NCI-H2081 (cell line): Measurements from ENCODE around the gene CEP170B.
"Not testable (repeated sequence)": the region's sequence is repeated elsewhere in the genome, so short reads cannot be mapped to it uniquely, and the experiment has no call there.

ENCODE experiments used
- DNase-seq, 2 experiments: peaks; one replicate each; lab custom pipeline; 2025; lab: John Stamatoyannopoulos, UW

Gene CEP170B

DNA sequence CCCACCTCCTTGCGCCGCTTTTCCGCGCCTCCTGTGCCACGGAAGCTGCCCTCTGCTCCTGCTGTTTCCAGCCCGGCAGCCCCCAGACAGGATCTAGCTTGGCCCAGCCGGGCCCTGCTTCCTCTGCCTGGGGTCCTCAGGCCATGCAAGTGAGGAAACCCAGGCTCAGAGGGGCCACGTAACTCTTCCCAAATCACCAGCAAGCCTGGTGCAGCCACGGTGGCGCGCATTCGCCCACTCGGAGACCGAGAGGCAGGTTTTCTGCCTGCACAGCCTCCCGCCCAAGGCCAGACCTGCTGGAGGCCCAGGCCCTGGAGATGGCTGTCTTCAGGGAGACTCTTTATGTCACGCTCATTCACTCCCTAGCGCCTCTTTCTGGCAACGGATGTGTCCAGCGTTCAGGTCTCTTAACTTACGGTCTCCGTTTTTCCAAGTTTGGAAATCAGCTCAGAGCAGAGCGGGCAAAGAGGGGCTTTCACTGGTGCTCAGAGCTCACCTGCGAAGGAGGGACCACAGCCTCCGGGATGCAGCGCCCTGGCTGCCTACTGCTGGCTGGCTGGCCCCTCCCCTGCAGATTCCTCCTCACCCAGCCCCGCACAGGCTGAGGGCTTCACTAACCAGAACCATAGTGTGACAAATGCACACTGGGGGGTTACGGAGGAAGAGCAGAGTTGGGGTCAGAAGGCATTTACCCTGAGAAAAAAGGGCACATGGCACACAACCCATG lies 20.6 kb upstream of the CEP170B start:
- DNase-seq: no peak

DNA sequence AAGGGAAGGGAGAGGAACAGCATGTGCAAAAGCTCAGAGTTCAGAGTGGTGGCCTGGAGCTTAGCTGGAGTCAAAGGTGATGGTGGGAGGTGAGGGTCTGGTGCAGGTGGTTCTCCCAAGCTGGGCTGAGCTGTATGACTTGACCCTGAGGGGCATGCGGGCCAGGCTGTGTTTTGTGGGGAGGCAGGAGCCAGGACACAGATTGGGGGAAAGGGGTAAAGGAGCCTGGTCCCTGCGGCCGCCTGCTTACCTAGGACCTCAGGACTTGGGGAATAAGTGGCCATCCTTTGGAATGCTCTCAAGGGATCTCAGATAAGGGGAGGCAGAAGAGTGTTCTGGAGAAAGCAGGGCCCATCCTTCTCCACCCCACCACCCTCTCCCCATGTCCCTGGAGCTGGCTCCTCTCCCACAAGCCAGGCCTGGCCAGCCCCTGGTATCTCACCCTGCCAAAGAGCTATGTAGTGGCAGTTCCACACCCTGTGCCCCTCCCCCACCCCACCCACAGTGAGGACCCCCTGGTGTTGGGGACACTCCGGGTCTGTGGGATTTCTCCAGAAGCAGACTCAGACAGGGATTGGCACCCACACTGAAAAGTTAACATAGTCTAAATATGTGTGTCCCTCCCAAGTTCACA lies 19.9 kb upstream of the CEP170B start:
- DNase-seq: no peak

DNA sequence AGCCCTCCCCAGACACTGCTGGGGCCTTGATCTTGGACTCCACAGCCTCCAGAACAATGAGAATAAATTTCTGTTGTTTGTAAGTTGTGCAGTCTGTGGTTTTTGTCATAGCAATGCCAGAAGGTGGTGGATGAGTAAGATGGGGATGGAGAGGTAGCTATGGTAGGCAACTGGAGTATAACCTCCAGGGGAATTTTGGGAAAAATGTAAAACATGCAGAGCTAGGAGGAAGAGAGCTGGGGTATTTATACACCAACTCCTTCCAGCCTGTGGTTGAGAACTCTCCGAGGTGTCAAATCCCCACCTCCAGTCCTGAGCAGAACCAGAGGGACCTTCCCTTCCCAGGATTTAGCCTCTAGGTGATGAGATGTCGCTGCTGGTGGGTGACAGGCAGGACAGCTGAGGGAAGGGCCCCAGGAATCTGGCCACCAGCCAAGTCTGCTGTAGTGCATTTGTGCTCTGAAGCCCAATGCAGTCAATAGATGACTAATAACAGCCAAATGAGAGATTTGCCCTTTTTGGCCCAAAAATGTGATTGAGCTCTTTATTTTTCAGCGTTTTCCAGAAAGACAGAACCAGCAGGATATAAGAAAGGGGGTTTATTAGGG lies 19.1 kb upstream of the CEP170B start:
- DNase-seq: no peak

DNA sequence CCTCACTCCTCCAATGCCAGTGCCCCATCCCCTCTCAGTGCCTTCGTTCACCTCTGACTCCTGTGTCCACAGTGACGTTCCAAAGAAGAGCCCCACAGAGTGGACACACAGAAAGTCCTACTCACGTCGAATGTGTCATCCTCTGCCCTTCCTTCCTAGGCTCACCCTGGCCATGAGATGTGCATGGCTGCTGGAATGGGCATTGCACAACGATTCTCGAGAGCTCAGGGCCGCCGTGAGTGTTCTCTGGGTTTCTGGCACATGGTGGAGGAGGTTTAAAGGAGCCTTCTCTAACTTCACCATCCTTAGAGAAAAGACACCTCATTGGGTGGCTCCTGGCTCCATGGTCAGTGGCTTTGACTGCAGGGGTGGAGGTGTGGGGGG lies 12.8 kb upstream of the CEP170B start:
- no peak for DNase-seq

DNA sequence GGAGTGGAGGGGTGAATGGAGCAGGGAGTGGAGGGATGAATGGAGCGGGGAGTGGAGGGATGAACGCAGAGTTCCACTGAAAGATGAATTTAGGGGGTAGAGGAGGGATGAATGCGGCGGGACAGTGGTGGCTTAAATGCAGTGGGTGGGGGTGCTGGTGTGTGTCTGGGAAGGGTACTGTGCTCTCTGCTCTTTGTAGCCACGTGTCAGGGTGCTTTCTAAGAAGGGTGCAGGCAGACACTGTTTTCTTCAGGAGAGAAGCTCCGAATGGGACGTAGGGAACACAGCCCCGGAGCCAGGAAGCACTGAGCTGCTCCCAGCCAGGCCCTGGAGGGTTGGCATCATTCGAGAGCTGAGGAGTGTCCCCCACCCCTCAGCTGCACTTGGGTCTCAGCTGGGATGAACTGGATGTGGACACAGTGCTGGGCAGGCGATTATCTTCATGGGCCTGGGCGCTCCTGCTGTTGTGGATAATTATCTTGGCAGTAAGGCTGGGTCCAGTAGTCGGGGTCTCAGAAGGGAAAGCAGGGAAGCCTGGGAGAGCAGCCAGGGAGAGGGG lies 9.5 kb upstream of the CEP170B start:
- DNase-seq: no peak

DNA sequence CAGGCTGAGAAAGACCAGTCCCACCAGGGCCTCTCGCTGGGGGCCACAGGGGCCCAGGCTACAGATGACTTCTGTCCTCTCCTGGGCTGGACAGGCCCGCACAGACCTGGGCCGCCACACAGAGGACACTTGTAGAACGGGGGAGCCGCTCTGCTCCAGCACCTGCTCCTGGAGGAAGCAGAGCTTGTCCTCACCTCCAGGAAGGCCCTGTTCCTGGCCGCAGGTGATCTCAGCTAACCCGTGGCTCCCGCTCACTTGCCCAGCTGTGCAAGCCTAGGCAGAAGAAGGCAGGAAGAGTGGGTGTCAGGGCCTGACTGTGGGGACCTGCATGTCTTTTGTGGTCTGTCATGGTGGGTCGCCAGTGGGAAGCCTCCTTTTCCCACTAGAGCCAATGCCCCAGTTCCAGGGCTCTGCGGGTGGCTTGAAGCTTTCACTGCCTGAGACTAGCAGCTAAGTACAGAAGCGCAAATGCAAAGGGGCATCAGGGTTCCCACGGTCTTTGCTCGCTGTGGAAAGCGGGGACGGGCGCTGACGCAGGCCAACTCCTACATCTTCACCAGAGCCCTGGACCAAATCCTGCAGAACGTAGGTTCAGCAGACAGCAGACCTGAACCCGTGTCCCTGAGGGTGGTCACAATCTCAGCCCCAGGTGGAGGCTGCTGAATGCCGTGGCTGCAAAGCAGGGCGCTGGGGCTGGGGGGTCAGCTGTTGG lies 8.8 kb upstream of the CEP170B start:
- no peak for DNase-seq

DNA sequence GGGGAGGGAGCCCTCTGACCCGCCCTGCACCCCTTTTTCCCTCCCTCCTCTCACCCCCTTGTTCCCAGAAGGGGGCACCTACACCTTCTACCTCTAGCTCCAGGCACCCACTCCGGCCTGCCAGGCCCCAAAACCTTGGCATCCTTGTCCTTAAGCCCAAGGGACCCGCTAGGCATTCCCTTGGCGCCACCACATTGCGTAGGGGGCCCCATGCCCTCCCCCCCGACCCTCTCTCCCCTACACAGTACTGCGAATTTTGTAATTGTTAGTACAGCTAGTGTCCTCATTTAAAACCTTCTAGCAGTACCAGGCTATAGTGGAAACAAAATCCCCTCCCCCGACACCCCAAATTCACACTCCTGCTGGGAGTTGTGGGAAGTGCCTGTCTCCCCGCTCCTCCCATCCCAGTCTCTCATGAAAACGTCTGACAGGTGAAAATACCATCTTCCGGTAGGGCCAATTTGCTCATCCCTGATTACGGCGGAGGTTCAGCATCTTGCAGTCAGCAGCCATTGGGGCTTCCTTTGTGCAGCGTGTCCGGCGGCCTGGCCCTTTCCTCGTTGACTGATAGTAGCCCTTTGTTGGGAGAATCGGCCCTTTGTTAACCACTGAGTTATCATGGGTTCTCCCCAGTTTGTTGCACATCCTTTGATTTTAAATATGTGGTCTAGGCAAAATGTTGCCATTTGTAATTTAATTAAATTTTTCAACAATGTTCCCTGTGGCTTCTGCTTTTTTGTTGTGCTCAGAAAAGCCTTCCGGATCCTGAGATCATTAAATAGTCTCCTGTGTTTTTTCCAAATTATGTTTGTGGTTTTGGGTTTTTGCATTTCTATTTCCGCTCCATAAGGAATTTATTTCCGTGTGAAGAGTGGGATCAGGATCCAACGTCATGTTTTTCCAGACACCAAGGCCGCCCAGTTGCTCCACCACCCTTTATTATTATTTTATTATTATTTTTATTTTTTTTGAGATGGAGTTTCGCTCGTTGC lies 7.9 kb upstream of the CEP170B start:
- no peak for DNase-seq

DNA sequence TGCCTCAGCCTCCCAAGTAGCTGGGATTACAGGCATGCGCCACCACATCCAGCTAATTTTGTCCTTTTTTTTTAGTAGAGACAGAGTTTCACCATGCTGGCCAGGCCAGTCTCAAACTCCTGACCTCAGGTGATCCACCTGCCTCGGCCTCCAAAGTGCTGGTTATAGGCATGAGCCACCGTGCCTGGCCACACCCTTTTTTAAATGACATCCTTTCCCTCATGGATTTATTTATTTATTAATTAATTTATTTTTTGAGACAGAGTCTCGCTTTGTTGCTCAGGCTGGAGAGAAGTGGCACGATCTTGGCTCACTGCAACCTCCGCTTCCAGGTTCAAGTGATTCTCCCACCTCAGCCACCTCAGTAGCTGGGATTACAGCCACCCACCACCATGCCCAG lies 7.1 kb upstream of the CEP170B start:
- not testable (repeated sequence) for DNase-seq

DNA sequence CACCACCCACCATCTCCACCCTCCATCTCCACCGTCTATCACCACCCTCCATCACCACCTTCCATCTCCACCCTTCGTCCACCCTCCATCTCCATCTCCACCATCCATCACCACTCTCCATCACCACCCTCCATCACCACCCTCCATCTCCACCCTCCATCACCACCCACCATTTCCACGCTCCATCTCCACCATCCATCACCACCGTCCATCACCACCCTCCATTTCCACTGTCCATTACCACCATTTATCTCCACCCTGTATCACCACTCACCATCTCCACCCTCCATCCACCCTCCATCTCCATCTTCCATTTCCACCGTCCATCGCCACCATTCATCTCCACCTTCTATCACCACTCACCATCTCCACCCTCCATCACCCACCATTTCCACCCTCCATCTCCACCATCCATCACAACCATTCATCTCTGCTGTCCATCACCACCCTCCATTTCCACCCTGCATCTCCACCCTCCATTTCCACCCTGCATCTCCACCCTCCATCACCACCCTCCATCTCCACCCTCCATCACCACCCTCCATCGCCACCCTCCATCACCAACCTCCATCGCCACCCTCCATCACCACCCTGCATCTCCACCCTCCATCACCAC lies 6.1 kb upstream of the CEP170B start:
- no peak for DNase-seq

DNA sequence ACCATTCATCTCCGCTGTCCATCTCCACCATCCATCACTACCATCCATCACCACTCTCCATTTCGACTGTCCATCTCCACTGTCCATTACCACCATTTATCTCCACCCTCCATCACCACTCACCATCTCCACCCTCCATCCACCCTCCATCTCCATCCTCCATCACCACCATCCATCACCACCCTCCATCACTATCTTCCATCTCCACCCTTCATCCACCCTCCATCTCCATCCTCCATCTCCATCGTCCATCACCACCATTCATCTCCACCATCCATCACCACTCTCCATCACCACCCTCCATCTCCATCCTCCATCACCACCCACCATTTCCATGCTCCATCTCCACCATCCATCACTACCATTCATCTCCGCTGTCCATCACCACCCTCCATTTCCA lies 5.2 kb upstream of the CEP170B start:
- no peak for DNase-seq

DNA sequence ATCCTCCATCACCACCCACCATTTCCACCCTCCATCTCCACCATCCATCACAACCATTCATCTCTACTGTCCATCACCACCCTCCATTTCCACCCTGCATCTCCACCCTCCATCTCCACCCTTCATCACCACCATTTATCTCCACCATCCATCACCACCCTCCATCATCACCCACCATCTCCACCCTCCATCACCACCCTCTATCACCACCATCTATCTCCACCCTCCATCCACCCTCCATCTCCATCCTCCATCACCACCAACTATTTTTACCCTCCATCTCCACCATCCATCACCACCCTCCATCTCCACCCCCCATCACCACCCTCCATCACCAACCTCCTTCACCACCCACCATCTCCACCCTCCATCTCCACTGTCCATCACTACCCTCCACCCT lies 4.7 kb upstream of the CEP170B start:
- no peak for DNase-seq

DNA sequence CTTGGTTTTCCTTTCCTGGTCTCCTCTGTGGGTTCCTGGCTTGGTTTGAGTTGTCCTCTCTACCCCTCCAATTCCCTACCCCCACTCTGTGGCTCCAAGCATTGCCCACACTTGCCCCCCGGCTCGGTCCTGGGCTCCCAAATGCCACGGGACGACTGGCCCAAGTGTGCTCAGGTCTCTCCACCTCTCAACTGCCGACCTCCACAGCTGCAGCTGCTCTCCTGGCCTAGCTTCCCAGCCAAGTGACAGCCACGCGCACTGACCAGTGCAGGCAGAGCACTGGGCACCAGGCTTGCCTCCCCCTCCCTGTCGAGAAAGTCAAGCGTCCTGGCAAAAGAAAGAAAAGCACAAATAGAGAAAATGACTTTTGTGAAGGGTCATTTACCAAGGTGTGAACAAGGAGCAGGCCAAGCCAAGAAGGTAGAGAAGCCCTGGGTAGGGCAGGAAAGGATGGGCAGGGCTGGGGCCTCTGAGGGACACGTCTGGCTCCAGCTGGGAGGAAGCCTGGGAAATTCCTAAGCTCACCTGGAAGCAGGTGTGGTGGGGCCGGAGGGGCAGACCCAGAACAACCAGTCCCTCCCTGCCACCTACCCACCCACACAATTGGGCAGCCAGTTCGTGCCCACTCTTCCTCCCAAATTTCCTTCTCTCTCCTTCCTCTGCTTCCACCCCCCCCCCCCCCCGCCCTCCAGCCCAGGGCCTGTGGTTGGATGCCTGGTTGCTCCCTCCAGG lies 1.8 kb upstream of the CEP170B start:
- no peak for DNase-seq

DNA sequence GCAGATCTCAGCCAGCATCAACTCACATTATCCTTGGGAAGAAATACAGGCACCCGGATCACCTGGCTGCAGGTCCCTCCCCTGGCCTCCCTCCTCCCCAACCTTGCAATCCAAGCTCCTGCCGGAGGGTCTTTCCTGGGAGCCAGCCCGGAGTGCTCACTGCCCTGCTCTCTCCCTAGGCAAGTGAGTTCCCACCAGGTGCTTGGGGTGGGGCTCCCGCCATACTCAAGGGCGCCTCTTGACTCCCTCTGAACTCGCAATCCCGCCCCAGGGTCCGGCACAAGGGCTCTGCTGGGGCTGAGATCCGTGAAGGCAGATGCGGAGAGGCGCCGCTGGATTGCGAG lies 1.2 kb upstream of the CEP170B start:
- DNase-seq: no peak

DNA sequence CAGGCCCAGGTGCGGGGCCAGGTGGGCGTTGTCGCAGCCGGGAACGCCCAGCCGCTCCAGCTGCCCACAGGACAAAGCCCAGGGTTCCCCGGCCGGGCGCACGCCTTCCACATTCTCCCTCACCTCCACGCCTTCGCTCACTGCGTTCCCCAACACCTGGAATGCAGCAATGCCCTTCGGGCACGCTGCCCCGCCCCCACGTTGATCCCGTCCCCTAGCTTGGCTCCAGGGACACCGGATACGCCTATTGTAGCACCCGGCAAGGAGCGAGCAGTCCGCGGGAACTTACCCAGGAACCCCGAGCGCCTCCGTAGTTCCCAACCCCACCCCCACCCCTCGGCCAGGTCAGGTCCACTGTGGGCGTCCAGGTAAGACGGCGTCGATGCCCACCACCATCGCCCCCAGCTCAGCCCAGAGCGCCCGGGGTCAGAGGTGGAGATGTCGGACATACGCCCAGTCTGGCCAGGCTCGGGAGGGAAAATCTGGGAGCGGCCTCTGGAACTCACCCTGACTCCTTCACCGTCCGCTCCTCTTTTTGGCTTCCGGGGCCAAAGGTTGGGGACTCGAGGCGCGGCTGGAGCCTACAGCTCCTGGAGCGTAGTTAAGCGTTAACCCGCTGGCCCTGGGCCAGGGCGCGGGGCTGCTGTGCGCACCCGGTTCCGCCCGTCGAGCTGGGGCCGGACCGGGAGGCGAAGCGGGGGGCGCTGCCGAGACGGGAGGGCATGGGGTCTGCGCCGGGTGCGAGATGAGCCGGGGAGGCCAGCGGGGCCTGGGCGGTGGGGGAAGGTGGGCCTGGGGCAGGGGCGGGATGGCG lies 594 bp upstream of the CEP170B start:
- peak in 1 of 2 experiments; percentile 31 for DNase-seq

DNA sequence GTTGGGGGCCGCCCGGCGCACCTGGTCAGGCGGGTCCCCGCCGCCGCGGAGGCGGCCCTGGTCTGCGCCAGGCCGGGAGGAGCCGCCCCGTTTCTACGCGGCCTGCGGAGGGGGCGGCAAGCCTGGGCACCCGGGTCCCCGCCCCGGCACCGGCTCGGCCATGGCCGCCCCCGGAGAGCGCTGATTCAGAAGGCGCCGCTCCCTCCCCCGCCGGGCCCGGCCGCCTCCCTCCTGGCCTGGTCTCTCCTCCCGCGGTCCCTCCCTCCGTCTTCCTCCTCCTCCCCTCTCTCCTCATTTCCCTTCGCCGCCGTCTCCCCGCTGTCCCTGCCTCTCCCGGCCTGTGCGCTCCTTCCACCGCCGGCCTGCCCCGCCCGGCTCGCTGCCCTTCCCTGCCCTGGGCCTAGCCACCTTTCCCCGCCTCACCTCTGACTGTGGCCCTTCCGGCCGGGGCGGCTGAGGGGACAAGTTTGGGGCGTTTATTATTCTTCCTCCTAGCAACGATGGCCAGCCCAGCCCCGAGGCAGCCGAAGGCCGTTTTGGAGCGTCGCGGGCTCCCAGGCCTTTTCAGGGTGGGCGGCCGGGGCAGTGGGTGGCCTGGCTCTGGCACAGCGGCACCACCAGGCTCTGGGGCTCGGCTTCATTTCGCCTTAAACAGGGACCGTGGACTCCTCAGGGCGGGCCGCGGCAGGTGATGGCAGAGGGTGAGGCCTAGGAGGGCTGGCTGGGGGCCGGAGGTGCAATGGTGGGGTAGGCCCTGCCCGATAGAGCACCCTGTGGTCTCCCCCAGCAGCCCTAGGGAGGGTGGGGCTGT lies 768 bp downstream of the CEP170B start:
- DNase-seq: peak; percentile 27 to 32

DNA sequence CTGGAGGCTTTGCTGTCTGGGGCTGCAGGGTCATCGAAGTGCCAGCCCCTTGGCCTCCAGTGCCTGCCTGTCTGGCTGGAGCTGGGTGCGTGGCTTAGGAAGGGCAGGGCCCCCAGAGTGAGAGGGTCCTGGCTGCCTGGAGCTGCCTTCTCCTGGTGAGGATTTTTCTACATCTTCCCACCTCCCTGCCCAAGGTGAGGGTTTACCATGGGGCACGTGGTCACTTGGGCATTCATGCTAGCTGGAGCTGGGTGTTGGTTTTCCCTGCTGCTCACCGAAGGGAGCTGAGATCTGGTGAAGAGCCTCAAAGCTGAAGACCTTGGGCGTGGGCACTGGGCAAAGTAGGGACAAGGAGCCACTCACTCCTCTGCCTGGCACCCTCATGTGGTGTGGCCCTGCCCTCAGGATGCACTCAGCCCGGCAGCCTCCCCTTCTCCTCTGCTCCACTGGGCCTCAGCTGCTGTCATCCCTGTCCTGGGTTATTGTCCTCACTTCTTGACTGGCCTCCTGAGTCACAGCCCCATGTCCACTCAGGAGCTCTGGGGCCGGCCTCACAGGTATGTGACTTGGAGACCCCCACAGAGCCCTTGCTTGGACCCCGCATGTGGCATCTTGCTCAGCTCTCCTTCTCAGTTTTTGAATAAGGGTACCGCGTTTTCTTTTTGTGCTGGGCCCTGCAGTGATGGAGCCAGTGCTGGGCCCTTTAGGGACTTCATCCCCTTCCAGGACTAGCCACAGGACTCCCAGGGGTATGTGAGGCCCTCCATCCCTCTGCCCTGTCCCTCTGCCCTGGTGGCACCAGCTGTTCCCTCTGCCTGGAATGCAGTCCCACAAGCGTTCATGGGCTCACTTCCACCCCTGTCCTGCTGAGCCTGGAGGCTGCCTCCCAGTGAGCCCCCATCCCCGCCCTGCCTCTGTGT lies 1.6 kb downstream of the CEP170B start:
- no peak for DNase-seq

DNA sequence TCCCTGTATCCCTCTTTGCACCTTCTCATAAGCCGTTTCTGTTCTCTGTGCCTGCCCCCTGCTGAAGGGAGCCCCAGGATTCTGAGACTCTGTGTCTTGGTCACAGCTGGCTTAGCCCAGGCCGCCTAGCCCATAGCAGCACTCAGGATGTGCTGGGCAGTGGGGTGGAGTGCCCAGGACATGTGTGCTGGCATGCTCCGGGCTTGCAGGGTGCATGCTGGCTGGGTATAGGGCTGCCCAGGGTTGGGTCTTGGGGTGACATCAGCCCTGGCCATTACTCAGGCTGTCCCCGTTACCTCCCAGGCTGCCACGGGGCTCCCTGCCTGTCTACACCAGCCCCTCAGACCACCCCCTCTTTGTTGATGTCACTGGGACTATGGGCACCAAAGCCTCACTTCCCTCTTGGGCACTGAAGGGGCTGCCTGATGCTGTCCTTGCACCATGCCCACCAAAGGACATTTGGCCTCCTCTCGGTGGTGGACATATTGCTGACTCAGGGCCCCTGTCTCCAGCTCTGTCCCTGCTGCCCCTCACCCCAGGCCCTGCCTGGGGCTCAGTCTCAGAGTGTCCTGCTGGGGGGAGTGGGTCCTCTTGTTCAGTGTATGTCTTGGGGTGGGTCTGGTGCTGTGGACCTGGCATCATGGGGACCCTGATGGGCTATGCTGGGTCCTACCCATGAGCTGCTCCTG lies 2.4 kb downstream of the CEP170B start:
- DNase-seq: no peak
